GM12875 (cell line): ENCODE data around the gene FOXP2.

ENCODE experiments used
- H3K4me3 ChIP-seq: one replicate; pipeline ENCODE4 v1.5.1; 2011; ENCODE audit warnings: low read depth, low read length, control low read depth
- TF ChIP-seq, protein P1 (sequence below): IDR thresholded peaks from 2 replicates; pipeline ENCODE4 v1.5.1; 2011; ENCODE audit warnings: low read depth, mild to moderate bottlenecking, control low read depth, inconsistent platforms, low read length, moderate library complexity, borderline replicate concordance; ENCODE audit not compliant: insufficient read depth

FOXP2 gene

GRCh38 chr7:114645451-114645850 is 230.8 kb downstream of the FOXP2 start:
- TF ChIP-seq, protein P1, sequence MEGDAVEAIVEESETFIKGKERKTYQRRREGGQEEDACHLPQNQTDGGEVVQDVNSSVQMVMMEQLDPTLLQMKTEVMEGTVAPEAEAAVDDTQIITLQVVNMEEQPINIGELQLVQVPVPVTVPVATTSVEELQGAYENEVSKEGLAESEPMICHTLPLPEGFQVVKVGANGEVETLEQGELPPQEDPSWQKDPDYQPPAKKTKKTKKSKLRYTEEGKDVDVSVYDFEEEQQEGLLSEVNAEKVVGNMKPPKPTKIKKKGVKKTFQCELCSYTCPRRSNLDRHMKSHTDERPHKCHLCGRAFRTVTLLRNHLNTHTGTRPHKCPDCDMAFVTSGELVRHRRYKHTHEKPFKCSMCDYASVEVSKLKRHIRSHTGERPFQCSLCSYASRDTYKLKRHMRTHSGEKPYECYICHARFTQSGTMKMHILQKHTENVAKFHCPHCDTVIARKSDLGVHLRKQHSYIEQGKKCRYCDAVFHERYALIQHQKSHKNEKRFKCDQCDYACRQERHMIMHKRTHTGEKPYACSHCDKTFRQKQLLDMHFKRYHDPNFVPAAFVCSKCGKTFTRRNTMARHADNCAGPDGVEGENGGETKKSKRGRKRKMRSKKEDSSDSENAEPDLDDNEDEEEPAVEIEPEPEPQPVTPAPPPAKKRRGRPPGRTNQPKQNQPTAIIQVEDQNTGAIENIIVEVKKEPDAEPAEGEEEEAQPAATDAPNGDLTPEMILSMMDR: no peak

DNA sequence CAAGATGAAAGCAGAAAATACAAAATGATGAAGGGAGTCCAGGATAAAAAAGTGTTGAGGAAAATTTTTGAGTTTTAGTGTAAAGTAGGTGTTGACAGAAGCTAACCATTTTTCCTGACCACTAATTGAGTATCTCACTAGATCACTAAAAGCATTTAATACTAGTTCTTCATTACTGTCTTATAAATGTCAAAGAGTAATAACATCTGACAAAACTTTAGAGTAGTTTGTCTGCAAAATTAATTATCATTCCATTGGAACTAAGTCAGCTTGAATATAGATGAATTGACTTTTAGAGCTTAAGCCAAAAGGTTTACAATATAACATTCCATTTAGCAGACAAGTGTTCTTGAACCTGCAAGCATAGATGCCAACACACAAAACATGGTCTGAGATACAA is 232.9 kb downstream of the FOXP2 start:
- TF ChIP-seq, protein P1: no peak
- no peak overlapping the region for H3K4me3 ChIP-seq

More at GRCh38 chr7:114645451-114645850, 230.8 kb downstream of the FOXP2 start:
- no peak overlapping the region for H3K4me3 ChIP-seq

DNA sequence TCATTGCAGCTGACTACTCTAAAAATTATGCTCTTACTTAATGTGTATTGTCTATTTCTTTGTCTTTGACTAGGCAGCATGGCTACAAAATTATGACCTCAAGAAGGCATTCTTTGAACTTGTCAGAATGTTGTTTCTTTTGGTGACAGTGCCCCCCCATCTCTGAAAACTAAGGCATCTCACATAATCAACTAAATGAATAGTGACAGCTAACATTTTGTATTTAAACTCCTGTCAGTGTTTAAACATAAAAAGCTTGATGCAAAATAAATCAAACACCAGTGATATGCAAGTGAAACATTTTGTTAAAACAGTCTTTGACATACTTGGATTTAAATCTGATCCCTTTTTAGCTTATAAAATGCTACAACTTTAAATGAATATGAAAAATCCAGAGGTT is 233.5 kb downstream of the FOXP2 start:
- TF ChIP-seq, protein P1: no peak
- H3K4me3 ChIP-seq: no peak overlapping the region

- H3K4me3 ChIP-seq: no peak overlapping the region
- TF ChIP-seq, protein P1: no peak
Observed at GRCh38 chr7:114648680-114649079, 234.1 kb downstream of the FOXP2 start.

- no peak overlapping the region for H3K4me3 ChIP-seq
- TF ChIP-seq, protein P1: no peak
Observed at GRCh38 chr7:114649689-114650088, 235.1 kb downstream of the FOXP2 start.

DNA sequence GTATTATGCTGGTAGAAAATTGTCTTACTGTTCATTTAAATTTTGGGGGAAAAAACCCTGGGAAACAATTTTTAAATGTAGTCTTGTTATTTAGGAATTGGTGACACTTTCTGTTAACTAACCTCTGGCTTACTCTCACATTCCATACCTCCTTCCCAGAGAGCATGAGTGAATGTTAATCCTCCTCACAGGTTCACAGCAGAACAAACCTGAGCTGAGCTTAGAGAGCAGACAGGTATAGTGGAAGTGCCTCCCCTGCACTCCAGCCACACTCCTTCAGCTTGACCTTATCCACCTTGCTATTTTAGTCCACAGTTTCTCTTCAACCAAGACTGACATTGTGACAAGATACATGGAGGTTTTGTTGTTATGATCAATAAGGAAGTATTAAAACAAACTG is 235.9 kb downstream of the FOXP2 start:
- TF ChIP-seq, protein P1: no peak
- no peak overlapping the region for H3K4me3 ChIP-seq

DNA sequence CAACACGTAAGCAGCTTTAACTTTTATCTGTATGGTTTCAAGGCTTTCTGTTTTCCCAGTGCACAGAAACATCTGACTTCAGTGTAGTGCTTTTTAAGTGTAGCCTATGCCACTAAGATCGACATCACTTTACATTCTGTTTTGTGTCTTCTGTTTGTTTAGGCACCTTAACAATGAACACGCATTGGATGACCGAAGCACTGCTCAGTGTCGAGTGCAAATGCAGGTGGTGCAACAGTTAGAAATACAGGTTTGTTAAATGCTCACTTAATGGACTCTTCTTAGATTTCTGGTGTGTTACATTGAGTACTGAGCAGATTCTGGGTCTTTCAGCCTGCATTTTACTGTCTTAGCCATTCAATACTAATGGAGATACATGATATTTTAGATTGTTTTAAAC is 237.4 kb downstream of the FOXP2 start:
- TF ChIP-seq, protein P1: no peak
- H3K4me3 ChIP-seq: no peak overlapping the region
